WTC11 (cell line): ENCODE data around the gene TANC1. TPM values are rescaled to one million over a fixed set of nuclear protein-coding genes. Genes with fewer than 3 reads are reported as not detected.

Experiments used
- ATAC-seq: fragments of 200-7000 bp; cut with Tn5 transposase; 2 replicates; pipeline ENCODE4 v1.10.0; 2021; ENCODE audit warnings: mild to moderate bottlenecking, moderate library complexity
- CTCF ChIA-PET: fragments of 300-600 bp; sonication (Branson Sonifier 250); formaldehyde crosslinking; loops from one replicate; lab custom pipeline; 2021; ENCODE audit warnings: antibody characterized with exemption; lab: Charles Lee
- POLR2A ChIA-PET: fragments of 350-600 bp; sonication (Branson Sonifier 250); formaldehyde crosslinking; loops from one replicate; lab custom pipeline; 2021; ENCODE audit warnings: antibody characterized with exemption; lab: Charles Lee
- DNase-seq: peaks from one replicate; pipeline ENCODE4 v3.0.0; 2021; ENCODE audit warnings: low spot score
- H3K27ac Mint-ChIP-seq: 2 replicates; pipeline ENCODE4 v1.8.0; 2021; ENCODE audit warnings: mixed read lengths
- H3K27me3 Mint-ChIP-seq: 2 replicates; pipeline ENCODE4 v1.8.0; 2021; ENCODE audit warnings: low read depth, mild to moderate bottlenecking, moderate library complexity, mixed read lengths
- H3K36me3 Mint-ChIP-seq: 2 replicates; pipeline ENCODE4 v1.8.0; 2021; ENCODE audit warnings: mixed read lengths
- H3K4me1 Mint-ChIP-seq: 2 replicates; pipeline ENCODE4 v1.8.0; 2022; ENCODE audit warnings: mixed read lengths
- H3K4me3 Mint-ChIP-seq: 2 replicates; pipeline ENCODE4 v1.8.0; 2021; ENCODE audit warnings: mild to moderate bottlenecking, moderate library complexity, mixed read lengths
- H3K9me3 Mint-ChIP-seq: 2 replicates; pipeline ENCODE4 v1.8.0; 2021; ENCODE audit warnings: mixed read lengths
- ATF1 ChIP-seq: sonication (generic); formaldehyde crosslinking; IDR thresholded peaks from 2 replicates; pipeline ENCODE4 v1.8.1; 2023; ENCODE audit warnings: mild to moderate bottlenecking, moderate library complexity, missing genetic modification reagents
- CBFB ChIP-seq: sonication (generic); formaldehyde crosslinking; IDR thresholded peaks from 2 replicates; pipeline ENCODE4 v1.8.1; 2022; ENCODE audit warnings: mild to moderate bottlenecking, low read depth, missing genetic modification reagents
- CREM ChIP-seq: sonication (generic); formaldehyde crosslinking; IDR thresholded peaks from 2 replicates; pipeline ENCODE4 v1.8.1; 2022; ENCODE audit warnings: mild to moderate bottlenecking, missing genetic modification reagents, moderate library complexity
- EMX1 ChIP-seq: fragments of 250-450 bp; sonication (Bioruptor Pico); IDR thresholded peaks from 2 replicates; pipeline ENCODE4 v1.8.0; 2021; ENCODE audit warnings: mild to moderate bottlenecking
- MXD4 ChIP-seq: fragments of 250-450 bp; sonication (Bioruptor Pico); IDR thresholded peaks from 2 replicates; pipeline ENCODE4 v1.8.0; 2021; ENCODE audit warnings: mild to moderate bottlenecking, moderate library complexity, borderline replicate concordance
- NFYB ChIP-seq: sonication (generic); formaldehyde crosslinking; conservative IDR thresholded peaks from 2 replicates; pipeline ENCODE4 v1.8.0; 2022; ENCODE audit warnings: low read depth, missing genetic modification reagents
- RELA ChIP-seq: sonication (generic); formaldehyde crosslinking; IDR thresholded peaks from 2 replicates; pipeline ENCODE4 v1.8.1; 2022; ENCODE audit warnings: missing genetic modification reagents, mild to moderate bottlenecking, borderline replicate concordance
- RORB ChIP-seq: fragments of 250-450 bp; sonication (Bioruptor Pico); IDR thresholded peaks from 2 replicates; pipeline ENCODE4 v1.9.0; 2021; ENCODE audit warnings: mild to moderate bottlenecking
- SMAD3 ChIP-seq: sonication (generic); formaldehyde crosslinking; IDR thresholded peaks from 2 replicates; pipeline ENCODE4 v1.8.0; 2022; ENCODE audit warnings: missing genetic modification reagents, mild to moderate bottlenecking, borderline replicate concordance
- SMAD4 ChIP-seq: sonication (generic); formaldehyde crosslinking; IDR thresholded peaks from 2 replicates; pipeline ENCODE4 v1.8.0; 2022; ENCODE audit warnings: mild to moderate bottlenecking, missing genetic modification reagents
- TEAD1 ChIP-seq: sonication (generic); formaldehyde crosslinking; IDR thresholded peaks from 2 replicates; pipeline ENCODE4 v1.8.0; 2022; ENCODE audit warnings: mild to moderate bottlenecking, missing genetic modification reagents
- ZNF219 ChIP-seq: sonication (generic); formaldehyde crosslinking; IDR thresholded peaks from 2 replicates; pipeline ENCODE4 v1.8.0; 2023; ENCODE audit warnings: missing genetic modification reagents, mild to moderate bottlenecking, borderline replicate concordance
- total RNA-seq: library from RNA; stranded (reverse); gene quantifications from 3 replicates; pipeline ENCODE4 v1.2.3, GENCODE V29; 2021
- TF ChIP-seq, protein P1 (sequence below): sonication (generic); formaldehyde crosslinking; IDR thresholded peaks from 2 replicates; pipeline ENCODE4 v1.8.0; 2023; ENCODE audit warnings: mild to moderate bottlenecking, missing genetic modification reagents
- TF ChIP-seq, protein P2 (sequence below): fragments of 250-450 bp; sonication (Bioruptor Pico); IDR thresholded peaks from 2 replicates; pipeline ENCODE4 v2.1.2; 2022; ENCODE audit warnings: mild to moderate bottlenecking, moderate library complexity
- TF ChIP-seq, protein P3 (sequence below): sonication (generic); formaldehyde crosslinking; IDR thresholded peaks from 2 replicates; pipeline ENCODE4 v1.8.1; 2023; ENCODE audit warnings: mild to moderate bottlenecking, missing genetic modification reagents, borderline replicate concordance

Gene TANC1
- total RNA-seq, 1 experiment from 2014 or later = 11.6 TPM

DNA sequence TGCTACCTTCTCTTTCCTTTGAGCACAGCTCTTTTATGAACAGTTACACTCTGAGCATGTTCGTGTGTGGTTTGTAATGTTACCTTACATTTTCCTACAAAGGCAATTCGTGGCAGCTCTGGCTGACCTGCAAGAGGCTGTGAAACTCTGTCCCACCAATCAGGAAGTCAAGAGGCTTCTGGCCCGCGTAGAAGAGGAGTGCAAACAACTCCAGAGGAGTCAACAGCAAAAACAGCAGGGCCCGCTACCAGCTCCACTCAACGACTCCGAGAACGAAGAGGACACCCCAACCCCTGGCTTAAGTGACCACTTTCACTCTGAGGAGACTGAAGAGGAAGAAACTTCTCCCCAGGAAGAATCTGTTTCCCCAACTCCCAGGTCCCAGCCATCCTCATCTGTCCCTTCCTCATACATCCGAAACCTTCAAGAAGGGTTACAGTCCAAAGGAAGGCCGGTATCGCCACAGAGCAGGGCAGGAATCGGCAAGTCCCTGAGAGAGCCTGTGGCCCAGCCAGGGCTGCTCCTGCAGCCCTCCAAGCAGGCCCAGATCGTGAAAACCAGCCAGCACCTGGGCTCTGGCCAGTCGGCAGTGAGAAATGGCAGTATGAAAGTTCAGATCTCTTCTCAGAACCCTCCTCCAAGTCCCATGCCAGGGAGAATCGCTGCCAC, 261.2 kb downstream of the TANC1 start (continued):
- TF ChIP-seq MXD4 (CRISPR knock-in tag) (no peak), SMAD4 (CRISPR knock-in tag) (no peak)
- TF ChIP-seq, all 79 proteins: peak for 0

DNA sequence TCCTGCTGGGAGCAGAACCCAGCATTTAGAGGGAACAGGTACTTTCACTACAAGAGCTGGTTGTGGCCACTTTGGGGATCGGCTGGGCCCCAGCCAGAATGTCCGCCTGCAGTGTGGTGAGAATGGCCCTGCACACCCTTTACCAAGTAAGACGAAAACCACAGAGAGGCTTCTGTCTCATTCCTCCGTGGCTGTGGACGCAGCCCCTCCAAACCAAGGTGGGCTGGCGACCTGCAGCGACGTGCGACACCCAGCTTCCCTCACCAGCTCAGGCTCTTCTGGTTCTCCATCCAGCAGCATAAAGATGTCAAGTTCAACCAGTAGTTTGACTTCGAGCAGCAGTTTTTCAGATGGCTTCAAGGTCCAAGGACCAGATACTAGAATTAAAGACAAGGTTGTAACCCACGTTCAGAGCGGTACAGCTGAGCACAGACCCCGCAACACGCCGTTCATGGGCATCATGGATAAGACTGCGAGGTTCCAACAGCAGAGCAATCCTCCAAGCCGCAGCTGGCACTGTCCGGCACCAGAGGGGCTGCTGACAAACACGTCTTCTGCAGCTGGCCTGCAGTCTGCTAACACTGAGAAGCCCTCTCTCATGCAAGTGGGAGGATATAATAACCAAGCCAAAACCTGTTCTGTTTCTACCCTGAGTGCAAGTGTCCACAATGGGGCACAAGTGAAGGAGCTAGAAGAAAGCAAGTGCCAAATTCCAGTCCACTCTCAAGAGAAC, 261.9 kb downstream of the TANC1 start:
- DNase-seq (no peak), ATAC-seq (no peak)
- ChIA-PET POLR2A (no interaction called here), CTCF (no interaction called here)
- Mint-ChIP-seq H3K27me3 (no peaks in the 10 kb centered on the region), H3K27ac (no peak overlapping the region), H3K36me3 (peaks cover 7% of the 10 kb centered on the region), H3K4me1 (peaks cover 5% of the 10 kb centered on the region; the same call in 1 of the 2 replicates), H3K4me3 (no peak overlapping the region), H3K9me3 (no peaks in the 10 kb centered on the region)
- no peak for TF ChIP-seq EMX1
- no peak for TF ChIP-seq RELA
- no peak for TF ChIP-seq ATF1
- no peak for TF ChIP-seq TEAD1 (CRISPR knock-in tag)
- TF ChIP-seq NFYB (CRISPR knock-in tag) = no peak
- TF ChIP-seq RORB (CRISPR knock-in tag) = no peak
- TF ChIP-seq, protein P1, sequence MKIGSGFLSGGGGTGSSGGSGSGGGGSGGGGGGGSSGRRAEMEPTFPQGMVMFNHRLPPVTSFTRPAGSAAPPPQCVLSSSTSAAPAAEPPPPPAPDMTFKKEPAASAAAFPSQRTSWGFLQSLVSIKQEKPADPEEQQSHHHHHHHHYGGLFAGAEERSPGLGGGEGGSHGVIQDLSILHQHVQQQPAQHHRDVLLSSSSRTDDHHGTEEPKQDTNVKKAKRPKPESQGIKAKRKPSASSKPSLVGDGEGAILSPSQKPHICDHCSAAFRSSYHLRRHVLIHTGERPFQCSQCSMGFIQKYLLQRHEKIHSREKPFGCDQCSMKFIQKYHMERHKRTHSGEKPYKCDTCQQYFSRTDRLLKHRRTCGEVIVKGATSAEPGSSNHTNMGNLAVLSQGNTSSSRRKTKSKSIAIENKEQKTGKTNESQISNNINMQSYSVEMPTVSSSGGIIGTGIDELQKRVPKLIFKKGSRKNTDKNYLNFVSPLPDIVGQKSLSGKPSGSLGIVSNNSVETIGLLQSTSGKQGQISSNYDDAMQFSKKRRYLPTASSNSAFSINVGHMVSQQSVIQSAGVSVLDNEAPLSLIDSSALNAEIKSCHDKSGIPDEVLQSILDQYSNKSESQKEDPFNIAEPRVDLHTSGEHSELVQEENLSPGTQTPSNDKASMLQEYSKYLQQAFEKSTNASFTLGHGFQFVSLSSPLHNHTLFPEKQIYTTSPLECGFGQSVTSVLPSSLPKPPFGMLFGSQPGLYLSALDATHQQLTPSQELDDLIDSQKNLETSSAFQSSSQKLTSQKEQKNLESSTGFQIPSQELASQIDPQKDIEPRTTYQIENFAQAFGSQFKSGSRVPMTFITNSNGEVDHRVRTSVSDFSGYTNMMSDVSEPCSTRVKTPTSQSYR (CRISPR knock-in tag) = no peak
- TF ChIP-seq ZNF219 (CRISPR knock-in tag) = no peak
- TF ChIP-seq, protein P2, sequence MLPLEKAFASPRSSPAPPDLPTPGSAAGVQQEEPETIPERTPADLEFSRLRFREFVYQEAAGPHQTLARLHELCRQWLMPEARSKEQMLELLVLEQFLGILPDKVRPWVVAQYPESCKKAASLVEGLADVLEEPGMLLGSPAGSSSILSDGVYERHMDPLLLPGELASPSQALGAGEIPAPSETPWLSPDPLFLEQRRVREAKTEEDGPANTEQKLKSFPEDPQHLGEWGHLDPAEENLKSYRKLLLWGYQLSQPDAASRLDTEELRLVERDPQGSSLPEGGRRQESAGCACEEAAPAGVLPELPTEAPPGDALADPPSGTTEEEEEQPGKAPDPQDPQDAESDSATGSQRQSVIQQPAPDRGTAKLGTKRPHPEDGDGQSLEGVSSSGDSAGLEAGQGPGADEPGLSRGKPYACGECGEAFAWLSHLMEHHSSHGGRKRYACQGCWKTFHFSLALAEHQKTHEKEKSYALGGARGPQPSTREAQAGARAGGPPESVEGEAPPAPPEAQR = no peak
- TF ChIP-seq, protein P3, sequence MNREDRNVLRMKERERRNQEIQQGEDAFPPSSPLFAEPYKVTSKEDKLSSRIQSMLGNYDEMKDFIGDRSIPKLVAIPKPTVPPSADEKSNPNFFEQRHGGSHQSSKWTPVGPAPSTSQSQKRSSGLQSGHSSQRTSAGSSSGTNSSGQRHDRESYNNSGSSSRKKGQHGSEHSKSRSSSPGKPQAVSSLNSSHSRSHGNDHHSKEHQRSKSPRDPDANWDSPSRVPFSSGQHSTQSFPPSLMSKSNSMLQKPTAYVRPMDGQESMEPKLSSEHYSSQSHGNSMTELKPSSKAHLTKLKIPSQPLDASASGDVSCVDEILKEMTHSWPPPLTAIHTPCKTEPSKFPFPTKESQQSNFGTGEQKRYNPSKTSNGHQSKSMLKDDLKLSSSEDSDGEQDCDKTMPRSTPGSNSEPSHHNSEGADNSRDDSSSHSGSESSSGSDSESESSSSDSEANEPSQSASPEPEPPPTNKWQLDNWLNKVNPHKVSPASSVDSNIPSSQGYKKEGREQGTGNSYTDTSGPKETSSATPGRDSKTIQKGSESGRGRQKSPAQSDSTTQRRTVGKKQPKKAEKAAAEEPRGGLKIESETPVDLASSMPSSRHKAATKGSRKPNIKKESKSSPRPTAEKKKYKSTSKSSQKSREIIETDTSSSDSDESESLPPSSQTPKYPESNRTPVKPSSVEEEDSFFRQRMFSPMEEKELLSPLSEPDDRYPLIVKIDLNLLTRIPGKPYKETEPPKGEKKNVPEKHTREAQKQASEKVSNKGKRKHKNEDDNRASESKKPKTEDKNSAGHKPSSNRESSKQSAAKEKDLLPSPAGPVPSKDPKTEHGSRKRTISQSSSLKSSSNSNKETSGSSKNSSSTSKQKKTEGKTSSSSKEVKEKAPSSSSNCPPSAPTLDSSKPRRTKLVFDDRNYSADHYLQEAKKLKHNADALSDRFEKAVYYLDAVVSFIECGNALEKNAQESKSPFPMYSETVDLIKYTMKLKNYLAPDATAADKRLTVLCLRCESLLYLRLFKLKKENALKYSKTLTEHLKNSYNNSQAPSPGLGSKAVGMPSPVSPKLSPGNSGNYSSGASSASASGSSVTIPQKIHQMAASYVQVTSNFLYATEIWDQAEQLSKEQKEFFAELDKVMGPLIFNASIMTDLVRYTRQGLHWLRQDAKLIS (CRISPR knock-in tag) = no peak
- TF ChIP-seq CREM (CRISPR knock-in tag) = no peak
- TF ChIP-seq MXD4 (CRISPR knock-in tag) = no peak
- no peak for TF ChIP-seq SMAD3 (CRISPR knock-in tag)
- TF ChIP-seq CBFB (CRISPR knock-in tag) = no peak
